GM06990 (cell line): Measurements from ENCODE around the gene SIRPA.

ENCODE experiments used
- DNase-seq: peaks from one replicate; pipeline ENCODE4 v3.0.0-alpha.2; 2011; ENCODE audit not compliant: insufficient read length; ENCODE audit errors: extremely low read depth
- H3K27me3 ChIP-seq: replicated peaks from 2 replicates; pipeline ENCODE4 v1.6.0; 2011; ENCODE audit warnings: low read length; ENCODE audit not compliant: control insufficient read depth, insufficient read depth
- H3K36me3 ChIP-seq: 2 replicates; pipeline ENCODE4 v1.5.1; 2011; ENCODE audit warnings: low read length; ENCODE audit not compliant: control insufficient read depth, insufficient read depth
- H3K4me3 ChIP-seq: replicated peaks from 2 replicates; pipeline ENCODE4 v1.5.1; 2011; ENCODE audit warnings: low read depth, mild to moderate bottlenecking, control low read depth, low read length
- CTCF ChIP-seq: IDR thresholded peaks from 2 replicates; pipeline ENCODE4 v1.5.1; 2011; ENCODE audit warnings: low read length, control low read depth, mild to moderate bottlenecking, inconsistent platforms; ENCODE audit not compliant: insufficient read depth, poor library complexity, severe bottlenecking

The SIRPA gene

GRCh38 chr20:1932971-1933370, 37.8 kb downstream of the SIRPA start:
- H3K27me3 ChIP-seq: no peaks in the 10 kb centered on the region
- H3K36me3 ChIP-seq: no peaks in the 10 kb centered on the region
- TF ChIP-seq CTCF: no peak
- DNase-seq: no peak
- no peak overlapping the region for H3K4me3 ChIP-seq

GRCh38 chr20:1933465-1933870, 38.3 kb downstream of the SIRPA start:
- Histone ChIP-seq H3K4me3 (no peak overlapping the region), H3K36me3 (no peaks in the 10 kb centered on the region), H3K27me3 (no peaks in the 10 kb centered on the region; the same call in 1 of the 2 replicates)
- TF ChIP-seq CTCF: no peak
- DNase-seq: no peak

DNA sequence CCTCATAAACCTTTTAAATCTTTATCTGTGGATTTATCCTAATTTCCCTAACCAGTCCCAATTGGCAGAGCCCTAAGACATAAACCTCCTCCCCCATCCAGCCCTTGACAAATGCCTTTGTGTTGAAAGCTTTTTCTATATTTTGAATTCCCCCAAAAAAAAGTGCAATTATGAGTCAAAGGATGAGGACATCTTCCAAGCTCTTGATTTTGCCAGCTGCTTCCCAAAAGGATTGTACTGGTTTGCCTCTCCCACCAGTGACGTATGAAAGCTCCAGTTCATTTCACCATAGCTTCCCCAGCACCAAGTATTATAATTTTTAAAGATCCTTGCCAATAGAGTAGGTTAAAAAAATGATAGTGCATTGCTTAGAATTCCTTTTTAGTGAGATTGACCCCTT, 38.9 kb downstream of the SIRPA start:
- no peak overlapping the region for H3K4me3 ChIP-seq
- H3K36me3 ChIP-seq: no peaks in the 10 kb centered on the region
- H3K27me3 ChIP-seq: no peaks in the 10 kb centered on the region; the same call in 1 of the 2 replicates
- TF ChIP-seq CTCF: no peak
- DNase-seq: no peak

GRCh38 chr20:1934721-1935573, 39.7 kb downstream of the SIRPA start:
- H3K27me3 ChIP-seq: no peaks in the 10 kb centered on the region; the same call in 1 of the 2 replicates
- H3K36me3 ChIP-seq: no peaks in the 10 kb centered on the region

GRCh38 chr20:1935696-1936366, 40.6 kb downstream of the SIRPA start:
- H3K4me3 ChIP-seq: no peak overlapping the region
- no peak for TF ChIP-seq CTCF
- no peaks in the 10 kb centered on the region for H3K36me3 ChIP-seq
- DNase-seq: no peak
- no peaks in the 10 kb centered on the region; the same call in 1 of the 2 replicates for H3K27me3 ChIP-seq

More at GRCh38 chr20:1934721-1935573, 39.7 kb downstream of the SIRPA start:
- no peak overlapping the region for H3K4me3 ChIP-seq
- DNase-seq: no peak
- TF ChIP-seq CTCF: no peak
